ENCODE data around the gene PDLIM3.
"Not testable (repeated sequence)": the region's sequence is repeated elsewhere in the genome, so short reads cannot be mapped to it uniquely, and the experiment has no call there.

Gene PDLIM3

GRCh38 chr4:185550933-185551332 lies 15.6 kb upstream of the PDLIM3 start:
- no peak for DNase-seq

- no peak for DNase-seq
These were observed 13.9 kb upstream of the PDLIM3 start for GRCh38 chr4:185549095-185549639.

GRCh38 chr4:185548587-185548986 lies 13.3 kb upstream of the PDLIM3 start:
- no peak for DNase-seq

- no peak for DNase-seq
These were observed 11.0 kb upstream of the PDLIM3 start for GRCh38 chr4:185546335-185546734.

GRCh38 chr4:185542626-185543315 lies 7.5 kb upstream of the PDLIM3 start:
- DNase-seq = no peak

GRCh38 chr4:185541251-185541727 lies 6.0 kb upstream of the PDLIM3 start:
- no peak for DNase-seq

GRCh38 chr4:185540487-185541120 lies 5.3 kb upstream of the PDLIM3 start:
- DNase-seq = no peak

GRCh38 chr4:185540040-185540439 lies 4.7 kb upstream of the PDLIM3 start:
- DNase-seq = no peak

GRCh38 chr4:185538806-185539205 lies 3.5 kb upstream of the PDLIM3 start:
- DNase-seq = no peak

- no peak for DNase-seq
These were observed 1.1 kb upstream of the PDLIM3 start for GRCh38 chr4:185536411-185536709.

GRCh38 chr4:185535612-185536410 lies 504 bp upstream of the PDLIM3 start:
- no peak for DNase-seq

- DNase-seq = no peak
These were observed 819 bp downstream of the PDLIM3 start for GRCh38 chr4:185534511-185534865.

GRCh38 chr4:185532795-185533324 lies 2.4 kb downstream of the PDLIM3 start:
- no peak for DNase-seq

- no peak for DNase-seq
These were observed 3.0 kb downstream of the PDLIM3 start for GRCh38 chr4:185532293-185532692.

- not testable (repeated sequence) for DNase-seq
These were observed 3.7 kb downstream of the PDLIM3 start for GRCh38 chr4:185531654-185532053.

- DNase-seq = no peak
These were observed 5.9 kb downstream of the PDLIM3 start for GRCh38 chr4:185529413-185529812.

- no peak for DNase-seq
These were observed 10.1 kb downstream of the PDLIM3 start for GRCh38 chr4:185524888-185525863.

GRCh38 chr4:185523862-185524261 lies 11.4 kb downstream of the PDLIM3 start:
- no peak for DNase-seq

GRCh38 chr4:185522451-185522850 lies 12.9 kb downstream of the PDLIM3 start:
- DNase-seq = no peak

GRCh38 chr4:185520119-185520518 lies 15.2 kb downstream of the PDLIM3 start:
- no peak for DNase-seq

GRCh38 chr4:185518494-185518893 lies 16.8 kb downstream of the PDLIM3 start:
- no peak for DNase-seq

GRCh38 chr4:185518069-185518468 lies 17.2 kb downstream of the PDLIM3 start:
- no peak for DNase-seq
